GM18858 (cell line): Measurements from ENCODE around the gene PRXL2B.
"Not testable (repeated sequence)": the region's sequence is repeated elsewhere in the genome, so short reads cannot be mapped to it uniquely, and the experiment has no call there.

Experiments
- ATAC-seq: cut with Tn5 transposase; IDR thresholded peaks from one replicate; pipeline ENCODE4 v1.9.1; 2021; ENCODE audit not compliant: unreplicated experiment

Gene PRXL2B

GRCh38 chr1:2564006-2564814 lies 22.4 kb upstream of the PRXL2B start:
- no peak for ATAC-seq

- ATAC-seq = no peak
Measured at GRCh38 chr1:2564815-2565374, 21.7 kb upstream of the PRXL2B start.

- no peak for ATAC-seq
Measured at GRCh38 chr1:2566101-2567045, 20.2 kb upstream of the PRXL2B start.

- no peak for ATAC-seq
Measured at GRCh38 chr1:2567083-2567679, 19.4 kb upstream of the PRXL2B start.

GRCh38 chr1:2568187-2568816 lies 18.3 kb upstream of the PRXL2B start:
- not testable (repeated sequence) for ATAC-seq

- ATAC-seq = no peak
Measured at GRCh38 chr1:2569060-2569459, 17.5 kb upstream of the PRXL2B start.

GRCh38 chr1:2569703-2570102 lies 16.9 kb upstream of the PRXL2B start:
- not testable (repeated sequence) for ATAC-seq

- ATAC-seq = no peak
Measured at GRCh38 chr1:2570332-2570731, 16.2 kb upstream of the PRXL2B start.

GRCh38 chr1:2571348-2571747 lies 15.2 kb upstream of the PRXL2B start:
- ATAC-seq = no peak

- no peak for ATAC-seq
Measured at GRCh38 chr1:2573250-2573920, 13.2 kb upstream of the PRXL2B start.

GRCh38 chr1:2574350-2574749 lies 12.2 kb upstream of the PRXL2B start:
- no peak for ATAC-seq

- no peak for ATAC-seq
Measured at GRCh38 chr1:2575801-2576663, 10.5 kb upstream of the PRXL2B start.

- ATAC-seq = not testable (repeated sequence)
Measured at GRCh38 chr1:2577565-2578075, 9.0 kb upstream of the PRXL2B start.

- ATAC-seq = no peak
Measured at GRCh38 chr1:2578758-2579118, 7.8 kb upstream of the PRXL2B start.

GRCh38 chr1:2580691-2581090 lies 5.9 kb upstream of the PRXL2B start:
- ATAC-seq = no peak

- ATAC-seq = no peak
Measured at GRCh38 chr1:2582391-2582790, 4.2 kb upstream of the PRXL2B start.

- no peak for ATAC-seq
Measured at GRCh38 chr1:2583331-2583791, 3.2 kb upstream of the PRXL2B start.

GRCh38 chr1:2583871-2584351 lies 2.7 kb upstream of the PRXL2B start:
- no peak for ATAC-seq
